Lower leg skin (tissue), 3 donors: ENCODE measurements around the gene SUB1.

Experiments used
- CTCF ChIP-seq, 3 donors: fragments of 450-650 bp; IDR thresholded peaks; one replicate each; pipeline ENCODE4 v1.5.1; 2016; ENCODE audit warnings: antibody characterized with exemption in 3 of 3, mild to moderate bottlenecking in 3 of 3, moderate library complexity in 2 of 3
- POLR2A ChIP-seq, 2 donors: fragments of 450-650 bp; IDR thresholded peaks; one replicate each; pipeline ENCODE4 v1.6.1; 2016 to 2017; ENCODE audit warnings: antibody characterized with exemption in 2 of 2, mild to moderate bottlenecking in 1 of 2, moderate library complexity in 1 of 2

- TF ChIP-seq CTCF (IDR thresholded peaks at IDR 0.05) (peak in 1 of 3 donors; percentile 62), POLR2A (IDR thresholded peaks at IDR 0.05) (no peak)
Measured at GRCh38 chr5:32613050-32613672, 27.8 kb downstream of the SUB1 start.
